ENCODE data around the gene LTBP1.

Gene LTBP1

GRCh38 chr2:32932825-32933755 is 13.7 kb upstream of the LTBP1 start:
- no peak for FAIRE-seq

GRCh38 chr2:32933756-32934095 is 13.0 kb upstream of the LTBP1 start:
- no peak for FAIRE-seq

GRCh38 chr2:32937602-32938448 is 8.9 kb upstream of the LTBP1 start:
- FAIRE-seq: no peak

GRCh38 chr2:32938934-32939333 is 7.8 kb upstream of the LTBP1 start:
- no peak for FAIRE-seq

- FAIRE-seq: no peak
Observed at GRCh38 chr2:32940316-32940997, 6.3 kb upstream of the LTBP1 start.

GRCh38 chr2:32941944-32942690 is 4.6 kb upstream of the LTBP1 start:
- no peak for FAIRE-seq

- no peak for FAIRE-seq
Observed at GRCh38 chr2:32942793-32943485, 3.8 kb upstream of the LTBP1 start.

GRCh38 chr2:32945286-32945685 is 1.5 kb upstream of the LTBP1 start:
- FAIRE-seq: no peak

- no peak for FAIRE-seq
Observed at GRCh38 chr2:32947076-32947483, 327 bp downstream of the LTBP1 start.

GRCh38 chr2:32947484-32948143 is 861 bp downstream of the LTBP1 start:
- no peak for FAIRE-seq

- no peak for FAIRE-seq
Observed at GRCh38 chr2:32948266-32948665, 1.5 kb downstream of the LTBP1 start.

- FAIRE-seq: no peak
Observed at GRCh38 chr2:32949260-32949659, 2.5 kb downstream of the LTBP1 start.

GRCh38 chr2:32951672-32952071 is 4.9 kb downstream of the LTBP1 start:
- FAIRE-seq: no peak

- no peak for FAIRE-seq
Observed at GRCh38 chr2:32952761-32953476, 6.2 kb downstream of the LTBP1 start.

GRCh38 chr2:32954206-32954605 is 7.5 kb downstream of the LTBP1 start:
- FAIRE-seq: no peak

GRCh38 chr2:32958821-32959220 is 12.1 kb downstream of the LTBP1 start:
- no peak for FAIRE-seq

GRCh38 chr2:32960238-32960637 is 13.5 kb downstream of the LTBP1 start:
- no peak for FAIRE-seq

GRCh38 chr2:32960647-32961403 is 14.1 kb downstream of the LTBP1 start:
- no peak for FAIRE-seq

- no peak for FAIRE-seq
Observed at GRCh38 chr2:32962690-32963089, 15.9 kb downstream of the LTBP1 start.

- no peak for FAIRE-seq
Observed at GRCh38 chr2:32963941-32964340, 17.2 kb downstream of the LTBP1 start.

Measured in G401.6 (cell line).